Breast epithelium (tissue), 3 donors: ENCODE measurements around the gene TARBP1.

ENCODE experiments used
- POLR2A ChIP-seq: fragments of 450-650 bp; IDR thresholded peaks from one replicate; pipeline ENCODE4 v1.6.1; 2016; ENCODE audit warnings: antibody characterized with exemption, mild to moderate bottlenecking, moderate library complexity
- TF ChIP-seq, protein P1 (sequence below), 3 donors: fragments of 450-650 bp; IDR thresholded peaks; one replicate each; pipeline ENCODE4 v1.5.1; 2016 to 2017; ENCODE audit warnings: antibody characterized with exemption in 3 of 3, mild to moderate bottlenecking in 3 of 3, moderate library complexity in 3 of 3

DNA sequence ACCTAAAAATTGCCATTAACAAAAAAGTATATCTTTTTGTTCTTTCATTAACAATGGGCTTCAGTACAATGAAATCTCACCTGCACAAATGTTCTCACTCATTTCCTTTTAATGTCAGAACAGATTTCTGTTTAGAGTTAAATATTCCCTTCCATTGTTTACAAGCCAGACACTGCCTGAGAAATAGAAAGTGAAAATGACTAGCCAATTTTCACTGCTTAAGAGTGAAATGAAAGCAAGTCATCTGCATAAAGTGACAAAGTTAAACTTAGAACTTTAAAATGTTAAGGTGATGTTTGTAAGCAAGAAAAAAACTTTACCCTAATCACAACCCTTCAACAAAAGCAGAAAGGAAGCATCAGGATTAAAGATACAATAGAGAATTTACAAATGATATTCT is 78.2 kb downstream of the TARBP1 start:
- TF ChIP-seq, protein P1, sequence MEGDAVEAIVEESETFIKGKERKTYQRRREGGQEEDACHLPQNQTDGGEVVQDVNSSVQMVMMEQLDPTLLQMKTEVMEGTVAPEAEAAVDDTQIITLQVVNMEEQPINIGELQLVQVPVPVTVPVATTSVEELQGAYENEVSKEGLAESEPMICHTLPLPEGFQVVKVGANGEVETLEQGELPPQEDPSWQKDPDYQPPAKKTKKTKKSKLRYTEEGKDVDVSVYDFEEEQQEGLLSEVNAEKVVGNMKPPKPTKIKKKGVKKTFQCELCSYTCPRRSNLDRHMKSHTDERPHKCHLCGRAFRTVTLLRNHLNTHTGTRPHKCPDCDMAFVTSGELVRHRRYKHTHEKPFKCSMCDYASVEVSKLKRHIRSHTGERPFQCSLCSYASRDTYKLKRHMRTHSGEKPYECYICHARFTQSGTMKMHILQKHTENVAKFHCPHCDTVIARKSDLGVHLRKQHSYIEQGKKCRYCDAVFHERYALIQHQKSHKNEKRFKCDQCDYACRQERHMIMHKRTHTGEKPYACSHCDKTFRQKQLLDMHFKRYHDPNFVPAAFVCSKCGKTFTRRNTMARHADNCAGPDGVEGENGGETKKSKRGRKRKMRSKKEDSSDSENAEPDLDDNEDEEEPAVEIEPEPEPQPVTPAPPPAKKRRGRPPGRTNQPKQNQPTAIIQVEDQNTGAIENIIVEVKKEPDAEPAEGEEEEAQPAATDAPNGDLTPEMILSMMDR (IDR thresholded peaks at IDR 0.05): no peak
- TF ChIP-seq POLR2A: no peak
